ENCODE results near the gene NBDY.

GRCh38 chrX:56746996-56747395 lies 18.0 kb downstream of the NBDY start:
- TF ChIP-seq RARB (CRISPR knock-in tag; IDR thresholded peaks at IDR 0.05) (no peak), CREB5 (CRISPR knock-in tag; IDR thresholded peaks at IDR 0.05; ENCODE audit: low read depth) (no peak)
